GM12801 (cell line): Measurements from ENCODE around the gene AKR1D1.

Experiments used
- CTCF ChIP-seq: IDR thresholded peaks from one replicate; pipeline ENCODE4 v1.5.1; 2011; ENCODE audit warnings: control low read depth; ENCODE audit not compliant: insufficient read length; ENCODE audit errors: extremely low read depth

Gene AKR1D1

GRCh38 chr7:138033241-138033640 lies 43.0 kb upstream of the AKR1D1 start:
- TF ChIP-seq CTCF = no peak

GRCh38 chr7:138036135-138036534 lies 40.1 kb upstream of the AKR1D1 start:
- no peak for TF ChIP-seq CTCF

- no peak for TF ChIP-seq CTCF
Observed at GRCh38 chr7:138044897-138045296, 31.4 kb upstream of the AKR1D1 start.

- TF ChIP-seq CTCF = no peak
Observed at GRCh38 chr7:138047907-138048306, 28.4 kb upstream of the AKR1D1 start.

- TF ChIP-seq CTCF = no peak
Observed at GRCh38 chr7:138049505-138050116, 26.6 kb upstream of the AKR1D1 start.

GRCh38 chr7:138052696-138053095 lies 23.6 kb upstream of the AKR1D1 start:
- TF ChIP-seq CTCF = no peak

GRCh38 chr7:138063400-138063799 lies 12.9 kb upstream of the AKR1D1 start:
- TF ChIP-seq CTCF = no peak
